Liver (tissue), 9 donors: ENCODE measurements around the gene STAT1. TPM values are rescaled to one million over a fixed set of nuclear protein-coding genes. Genes with fewer than 3 reads are reported as not detected.
A peak's percentile ranks its signal among the peaks of the same experiment; 100 is the strongest.

Source experiments
- DNase-seq: peaks from one replicate; pipeline ENCODE4 v3.0.0-alpha.2; 2017; ENCODE audit warnings: low spot score
- H3K27ac ChIP-seq, 2 donors: one replicate each; pipeline ENCODE4 v1.7.0; 2013; ENCODE audit warnings: inconsistent platforms in 2 of 2, low read length in 2 of 2, control low read depth in 1 of 2, low read depth in 1 of 2, mild to moderate bottlenecking in 1 of 2
- H3K27me3 ChIP-seq, 4 donors: one replicate each; pipeline versions ENCODE4 v1.6.1 to v1.7.0; 2013; ENCODE audit warnings: low read length in 3 of 4, inconsistent platforms in 1 of 4, mild to moderate bottlenecking in 1 of 4, moderate library complexity in 1 of 4; ENCODE audit not compliant: control insufficient read depth in 4 of 4, insufficient read depth in 4 of 4
- H3K36me3 ChIP-seq, 4 donors: one replicate each; pipeline versions ENCODE4 v1.6.1 to v1.7.0; 2013; ENCODE audit warnings: low read length in 3 of 4, mild to moderate bottlenecking in 3 of 4, low read depth in 1 of 4, moderate library complexity in 1 of 4; ENCODE audit not compliant: control insufficient read depth in 4 of 4, insufficient read depth in 3 of 4
- H3K4me1 ChIP-seq, 4 donors: one replicate each; pipeline versions ENCODE4 v1.6.1 to v1.7.0; 2013; ENCODE audit warnings: low read length in 3 of 4, mild to moderate bottlenecking in 3 of 4, moderate library complexity in 1 of 4; ENCODE audit not compliant: control insufficient read depth in 4 of 4, insufficient read depth in 4 of 4
- H3K4me3 ChIP-seq, 3 donors: one replicate each; pipeline versions ENCODE4 v1.6.1 to v1.7.0; 2013; ENCODE audit warnings: low read length in 3 of 3, control low read depth in 1 of 3, low read depth in 1 of 3, mild to moderate bottlenecking in 1 of 3
- H3K9ac ChIP-seq, 2 donors: one replicate each; pipeline ENCODE4 v1.7.0; 2013; ENCODE audit warnings: low read length in 2 of 2, mild to moderate bottlenecking in 2 of 2, moderate library complexity in 2 of 2, control low read depth in 1 of 2, low read depth in 1 of 2
- H3K9me3 ChIP-seq, 4 donors: one replicate each; pipeline versions ENCODE4 v1.6.1 to v1.7.0; 2013; ENCODE audit warnings: low read length in 3 of 4; ENCODE audit not compliant: control insufficient read depth in 4 of 4
- ATF3 ChIP-seq: IDR thresholded peaks from 2 replicates; pipeline ENCODE4 v1.6.1; 2016; ENCODE audit warnings: antibody characterized with exemption
- CTCF ChIP-seq: fragments of 150-350 bp; IDR thresholded peaks from 2 replicates; pipeline ENCODE4 v1.5.1; 2017; ENCODE audit warnings: improper control_type of control experiment, low read depth, low read length; ENCODE audit not compliant: missing input control
- FOXA2 ChIP-seq: IDR thresholded peaks from 2 replicates; pipeline ENCODE4 v1.6.1; 2016; ENCODE audit warnings: antibody characterized with exemption
- GABPA ChIP-seq, 2 donors: IDR thresholded peaks in 1 of 2; conservative IDR thresholded peaks in 1 of 2; 2 replicates each; pipeline ENCODE4 v1.6.1; 2016; ENCODE audit warnings: antibody characterized with exemption in 2 of 2, mild to moderate bottlenecking in 1 of 2, moderate library complexity in 1 of 2
- HNF4G ChIP-seq: IDR thresholded peaks from 2 replicates; pipeline ENCODE4 v1.6.1; 2016; ENCODE audit warnings: antibody characterized with exemption
- JUND ChIP-seq, 2 donors: IDR thresholded peaks; 2 replicates each; pipeline ENCODE4 v1.6.1; 2016; ENCODE audit warnings: antibody characterized with exemption in 2 of 2
- MAX ChIP-seq: IDR thresholded peaks from 2 replicates; pipeline ENCODE4 v1.6.1; 2016; ENCODE audit warnings: antibody characterized with exemption
- NR2F2 ChIP-seq: IDR thresholded peaks from 2 replicates; pipeline ENCODE4 v1.6.1; 2016; ENCODE audit warnings: antibody characterized with exemption
- RAD21 ChIP-seq, 2 donors: IDR thresholded peaks; 2 replicates each; pipeline ENCODE4 v1.6.1; 2016; ENCODE audit warnings: antibody characterized with exemption in 2 of 2, mild to moderate bottlenecking in 2 of 2
- RXRA ChIP-seq, 2 donors: IDR thresholded peaks; 2 replicates each; pipeline ENCODE4 v1.6.1; 2017 to 2018; ENCODE audit warnings: antibody characterized with exemption in 2 of 2, mild to moderate bottlenecking in 1 of 2
- SP1 ChIP-seq: IDR thresholded peaks from 2 replicates; pipeline ENCODE4 v1.6.1; 2018; ENCODE audit warnings: antibody characterized with exemption, mild to moderate bottlenecking
- TAF1 ChIP-seq: conservative IDR thresholded peaks from 2 replicates; pipeline ENCODE4 v1.6.1; 2016; ENCODE audit warnings: antibody characterized with exemption, mild to moderate bottlenecking
- WGBS: extraction: QIAGEN DNeasy Blood & Tissue Kit; methylation state at CpG from one replicate; pipeline ENCODE4 v1.1.7; 2013; 5-methylcytosine and 5-hydroxymethylcytosine counted together
- polyA plus RNA-seq, 2 donors: library from polyadenylated mRNA; stranded (reverse) in 1 of 2; unstranded in 1 of 2; fragments of 200-250 nt in 1 of 2; fragments of >200 nt in 1 of 2; fragmentation: Nextera tagmentation in 1 of 2; extraction: Ambion mirVana in 1 of 2; gene quantifications; one replicate each; pipeline versions ENCODE4 v1.2.1 to v1.2.3, GENCODE V29; 2013 to 2015
- total RNA-seq, 2 donors: library from RNA; depleted of rRNA; stranded (reverse); fragments of >200 nt; gene quantifications; one replicate each; pipeline ENCODE4 v1.2.3, GENCODE V29; 2014
- donor health status: healthy.
- donor health status: healthy.
- donor health status: healthy.
- donor health status: healthy.
- donor health status: healthy.

Gene STAT1
- total and polyA plus RNA-seq, 4 donors = 26.2 to 78.7 (median 45.6) TPM

GRCh38 chr2:191056228-191056627, 42.3 kb upstream of the STAT1 start (continued):
- no peak for TF ChIP-seq CTCF

DNA sequence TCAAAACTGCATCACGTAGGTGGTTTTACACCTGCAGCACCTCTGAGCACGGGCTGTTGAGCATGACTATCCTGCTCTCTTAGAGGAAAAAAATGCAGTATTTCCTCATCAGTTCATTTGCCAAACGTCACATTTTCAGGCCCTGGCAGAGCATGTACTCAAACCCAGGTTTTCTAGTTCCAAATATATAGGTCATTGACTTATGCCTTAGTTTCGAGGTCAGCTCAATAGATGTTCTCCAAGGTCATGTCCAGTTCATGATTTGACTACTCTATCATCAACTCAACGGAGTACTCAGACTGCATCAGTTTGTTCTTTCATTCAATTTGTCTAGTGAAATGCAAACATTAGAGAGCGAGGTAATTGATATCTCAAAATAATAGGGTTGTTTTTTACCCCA, 39.3 kb upstream of the STAT1 start:
- WGBS = 32% methylated on average over 6 of the region's 6 CpGs
- TF ChIP-seq TAF1 (no peak), CTCF (no peak), SP1 (peak; percentile 26), GABPA (IDR thresholded peaks at IDR 0.05 in 1 of 2, conservative IDR thresholded peaks at IDR 0.05 in 1 of 2) (no peak), MAX (no peak), RXRA (IDR thresholded peaks at IDR 0.05) (peak; percentile 67 to 80), HNF4G (no peak), JUND (IDR thresholded peaks at IDR 0.05) (peak in 1 of 2 donors; percentile 13), RAD21 (IDR thresholded peaks at IDR 0.05) (no peak), NR2F2 (no peak)
- no peaks in the 10 kb centered on the region for H3K9me3 ChIP-seq
- peaks cover 3 to 42% (median 32%) of the 10 kb centered on the region in 4 donors for H3K4me1 ChIP-seq
- no peak overlapping the region for H3K27ac ChIP-seq
- no peaks in the 10 kb centered on the region for H3K36me3 ChIP-seq
- DNase-seq = no peak
- no peaks in the 10 kb centered on the region for H3K27me3 ChIP-seq
- no peak overlapping the region for H3K4me3 ChIP-seq
- H3K9ac ChIP-seq = no peak overlapping the region

- DNase-seq = no peak
- Histone ChIP-seq H3K9me3 (no peaks in the 10 kb centered on the region), H3K4me3 (no peak overlapping the region), H3K27ac (no peak overlapping the region), H3K27me3 (no peaks in the 10 kb centered on the region), H3K9ac (peak overlapping the region in 1 of 2 donors; percentile 43), H3K4me1 (peaks cover 3 to 45% (median 32%) of the 10 kb centered on the region in 4 donors), H3K36me3 (no peaks in the 10 kb centered on the region)
- WGBS = 18% methylated on average over 10 of the region's 10 CpGs
- TF ChIP-seq ATF3 = no peak
- peak; percentile 89 to 93 for TF ChIP-seq RAD21 (IDR thresholded peaks at IDR 0.05)
- no peak for TF ChIP-seq FOXA2
- no peak for TF ChIP-seq TAF1
- peak; percentile 78 for TF ChIP-seq CTCF
These were observed 38.1 kb upstream of the STAT1 start for GRCh38 chr2:191051825-191052778.
